ENCODE results near the gene AMPH.

DNA sequence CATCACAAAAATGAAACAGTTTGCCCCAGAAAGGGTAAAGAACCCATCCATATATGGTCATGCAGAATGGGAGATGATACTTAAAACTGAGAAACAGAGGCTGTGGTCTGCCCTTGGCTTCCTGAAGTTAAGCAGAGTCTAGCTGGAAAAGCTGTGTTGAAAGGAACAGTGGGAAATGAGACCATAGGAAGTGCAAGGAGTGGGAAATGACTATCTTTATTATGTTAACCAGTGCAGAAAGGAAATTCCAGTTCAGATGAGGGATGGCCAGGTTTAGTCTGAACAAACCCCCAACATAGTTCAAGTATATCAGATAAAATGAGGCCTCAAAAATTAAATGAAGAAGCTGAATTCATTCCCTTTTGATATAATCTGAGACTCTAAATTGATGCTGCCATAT lies 245.5 kb downstream of the AMPH start:
- no peak for TF ChIP-seq ILF3 (IDR thresholded peaks at IDR 0.05; ENCODE audit: borderline replicate concordance)
- TF ChIP-seq HNRNPUL1 (IDR thresholded peaks at IDR 0.05; ENCODE audit: low read length) = no peak
- no peak for TF ChIP-seq MYNN (IDR thresholded peaks at IDR 0.05)
- no peak for TF ChIP-seq MYNN (CRISPR knock-in tag; IDR thresholded peaks at IDR 0.05)
- TF ChIP-seq SP1 (CRISPR knock-in tag; IDR thresholded peaks at IDR 0.05) = no peak

All from K562 (cell line).